ENCODE data around the gene PYCARD. TPM values are rescaled to one million over a fixed set of nuclear protein-coding genes. Genes with fewer than 3 reads are reported as not detected.

PYCARD gene
- 66.0 and 80.8 TPM in 2 replicates for total RNA-seq

DNA sequence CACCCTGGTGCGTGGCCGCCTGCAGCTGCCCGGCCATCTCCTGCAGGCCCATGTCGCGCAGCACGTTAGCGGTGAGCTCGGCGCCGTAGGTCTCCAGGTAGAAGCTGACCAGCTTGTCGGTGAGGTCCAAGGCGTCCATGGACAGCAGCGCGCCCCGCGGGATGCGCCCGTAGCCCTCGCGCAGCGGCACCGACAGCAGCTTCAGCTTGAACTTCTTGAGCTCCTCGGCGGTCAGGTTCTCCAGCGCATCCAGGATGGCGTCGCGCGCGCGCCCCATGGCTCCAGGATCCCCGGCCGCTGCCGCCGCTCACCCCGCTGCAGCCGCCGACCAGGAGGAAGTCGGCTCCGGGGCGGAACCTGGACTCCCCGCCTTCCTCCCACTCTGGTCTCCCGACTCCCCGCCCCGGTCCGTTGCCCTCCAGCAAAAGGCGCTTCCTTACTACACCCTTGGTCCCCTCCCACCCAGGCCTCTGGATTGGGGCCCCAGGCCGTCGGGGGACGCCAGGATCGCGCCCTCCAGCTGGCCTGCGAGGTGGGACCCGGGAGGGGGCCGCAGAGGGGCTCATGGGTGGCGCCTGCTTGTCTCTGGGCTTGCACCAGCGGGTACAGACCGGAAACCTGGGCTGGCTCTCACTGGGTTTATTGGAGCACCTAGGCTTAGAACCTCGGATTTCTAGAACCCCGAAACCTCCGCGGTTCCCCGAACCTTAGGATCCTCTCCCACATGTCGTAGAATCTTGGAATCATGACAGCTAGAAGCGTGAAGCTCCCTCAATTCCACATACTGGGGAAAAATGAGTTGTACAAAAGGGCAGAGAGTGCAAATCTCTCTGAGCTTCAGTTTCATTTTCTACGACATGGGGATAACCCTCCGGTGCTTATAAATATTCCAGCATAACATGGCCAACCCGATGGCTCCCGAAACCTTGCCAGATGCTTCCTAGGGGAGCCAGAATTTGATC is at the start of gene PYCARD:
Gene PYCARD (minus strand): TSS at position 347 of the 962 bp plus-strand sequence. CDS start 70 bp downstream, at position 277.

DNA sequence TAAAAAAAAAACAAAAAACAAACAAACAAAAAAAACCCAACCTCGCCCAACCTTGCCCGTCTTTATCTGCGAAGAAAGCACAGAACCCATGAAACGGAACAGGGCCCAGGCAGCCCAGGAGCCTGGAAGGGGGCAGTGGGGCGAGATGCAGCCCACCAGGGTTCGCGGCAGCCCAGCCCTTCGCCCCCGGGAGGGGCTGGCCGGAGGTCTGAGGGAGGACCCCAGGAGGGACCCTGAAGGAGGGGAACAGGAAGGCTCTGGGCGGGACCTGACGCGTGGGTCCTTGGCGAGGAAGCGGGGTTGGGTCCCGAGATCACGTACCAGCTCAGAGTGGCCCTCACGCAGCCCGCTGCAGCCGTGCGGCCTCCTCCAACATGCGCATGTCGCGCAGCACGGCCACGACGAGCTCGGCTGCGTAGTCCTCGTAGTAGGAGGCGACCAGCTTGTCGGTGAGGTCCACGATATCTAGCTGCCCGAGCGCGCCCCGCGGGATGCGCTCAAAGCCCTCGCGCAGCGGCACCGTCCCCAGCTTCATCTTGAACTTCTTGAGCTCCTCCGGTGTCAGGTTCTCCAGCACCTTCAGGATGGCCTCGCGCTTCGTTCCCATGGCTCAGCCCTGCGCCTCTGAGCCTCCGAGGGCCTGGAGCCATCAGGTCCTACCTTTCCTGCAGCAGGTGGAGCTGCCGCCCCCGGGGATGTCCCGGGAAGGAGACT is 14.0 kb upstream of the PYCARD start, which contains the start of gene PYDC1:
Gene PYDC1 (minus strand): TSS at position 714 of the 714 bp plus-strand sequence. CDS start 107 bp downstream, at position 607.

DNA sequence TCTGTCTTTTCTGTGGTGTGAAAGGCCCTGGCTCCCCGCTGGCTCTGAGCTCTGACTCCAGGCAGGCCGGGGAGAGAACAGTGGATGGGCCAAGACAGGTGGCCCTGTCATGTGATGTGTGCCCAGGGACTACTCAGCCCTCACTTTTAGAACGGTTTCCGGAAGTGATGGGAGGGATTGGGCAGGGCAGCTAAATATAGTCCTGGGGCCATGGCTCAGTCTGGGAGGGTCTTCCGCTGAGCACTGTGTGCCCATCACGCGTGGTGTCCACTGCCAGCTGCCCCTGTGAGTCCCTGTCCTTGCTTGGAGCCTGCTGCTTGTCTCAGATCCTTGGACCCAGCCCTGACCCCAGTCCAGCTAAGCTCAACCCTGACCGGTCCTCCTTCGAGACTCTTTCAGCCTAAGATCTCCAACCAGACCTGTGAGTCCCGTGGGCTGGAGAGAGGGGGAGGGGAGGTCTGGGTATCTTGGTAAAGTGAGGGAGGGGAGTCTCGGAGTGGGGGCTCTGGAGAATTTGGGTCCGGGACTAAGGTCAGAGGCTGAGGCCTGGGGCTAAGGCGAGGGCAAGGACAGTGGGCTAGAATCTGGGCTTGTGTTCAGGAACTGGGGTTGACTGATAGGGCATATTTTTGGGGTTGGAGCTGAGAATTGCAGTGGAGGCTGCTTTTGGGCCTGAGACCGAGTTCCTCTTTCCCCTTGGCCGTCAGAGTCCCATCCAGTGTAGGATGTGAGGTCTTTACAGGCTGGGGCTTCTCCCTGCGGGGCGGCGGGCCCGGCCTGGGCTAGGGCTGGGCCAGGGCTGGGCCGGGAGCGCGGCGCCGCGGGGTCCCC is 11.5 kb upstream of the PYCARD start, which contains the start of gene TRIM72:
Gene TRIM72 (plus strand): TSS at position 243 of the 831 bp plus-strand sequence. CDS start 620 bp downstream, outside the sequence.

DNA sequence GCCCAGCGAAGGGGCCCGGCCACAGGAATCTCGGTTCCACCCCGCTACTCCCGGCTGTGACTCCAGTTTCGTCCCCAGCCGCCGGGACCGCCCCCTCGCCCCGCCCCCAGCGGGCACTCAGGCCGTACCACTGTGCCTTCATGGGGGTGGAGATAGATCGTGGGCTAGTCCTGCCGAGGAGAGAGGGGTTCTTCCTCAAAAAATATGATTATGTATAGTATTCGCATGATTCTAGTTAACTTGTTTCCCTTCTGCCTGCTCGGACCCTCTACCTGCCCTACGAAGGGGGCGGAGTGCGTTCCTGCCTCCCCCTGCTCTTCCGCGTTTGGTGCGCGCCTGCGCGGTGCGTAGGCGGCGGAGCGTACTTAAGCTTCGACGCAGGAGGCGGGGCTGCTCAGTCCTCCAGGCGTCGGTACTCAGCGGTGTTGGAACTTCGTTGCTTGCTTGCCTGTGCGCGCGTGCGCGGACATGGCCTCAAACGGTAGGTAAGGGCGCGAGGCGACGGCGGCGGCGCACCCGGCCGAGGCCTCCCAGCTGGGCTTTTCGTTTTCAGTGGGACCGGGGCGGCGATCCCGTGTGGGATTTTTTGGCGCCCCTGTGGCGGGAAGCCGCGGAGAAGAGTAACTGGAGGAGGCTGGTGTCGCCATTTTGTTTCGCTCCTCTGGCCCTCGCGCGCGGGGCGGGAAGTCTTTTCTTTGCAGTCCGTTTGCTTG is 22.7 kb downstream of the PYCARD start, which contains the start of gene FUS:
Gene FUS (plus strand): TSS at position 393 of the 713 bp plus-strand sequence. CDS start 76 bp downstream, at position 469.

Other genes starting within 250 kb of the PYCARD start
- gene SETD1A, start 245.0 kb downstream of the PYCARD start, total RNA-seq = 1.9 and 2.1 TPM in 2 replicates
- gene HSD3B7, start 217.6 kb downstream of the PYCARD start, total RNA-seq = 20.3 and 28.2 TPM in 2 replicates
- gene STX1B, start 192.1 kb downstream of the PYCARD start, total RNA-seq = 0.34 and 0.76 TPM in 2 replicates
- gene STX4, start 169.2 kb downstream of the PYCARD start, total RNA-seq = 19.9 and 22.8 TPM in 2 replicates
- gene ZNF668, start 128.5 kb downstream of the PYCARD start, total RNA-seq = 4.9 and 5.2 TPM in 2 replicates
- gene ZNF646, start 128.3 kb downstream of the PYCARD start, total RNA-seq = 11.3 and 11.7 TPM in 2 replicates
- gene PRSS53, start 113.8 kb downstream of the PYCARD start, total RNA-seq = 0.33 and 0.43 TPM in 2 replicates
- gene VKORC1, start 108.0 kb downstream of the PYCARD start, total RNA-seq = 55.5 and 61.9 TPM in 2 replicates
- 9.2 and 9.5 TPM in 2 replicates for gene BCKDK, start 94.4 kb downstream of the PYCARD start, total RNA-seq
- gene KAT8, start 85.1 kb downstream of the PYCARD start, total RNA-seq = 42.3 and 42.9 TPM in 2 replicates
- not detected in 2 replicates for gene PRSS8, start 67.0 kb downstream of the PYCARD start, total RNA-seq
- 0.26 and 0.87 TPM in 2 replicates for gene PRSS36, start 52.7 kb downstream of the PYCARD start, total RNA-seq
- 32.1 and 33.1 TPM in 2 replicates for gene FUS, start 22.6 kb downstream of the PYCARD start, total RNA-seq
- not detected in 2 replicates for gene TRIM72, start 11.4 kb upstream of the PYCARD start, total RNA-seq
- gene PYDC1, start 14.4 kb upstream of the PYCARD start, total RNA-seq = not detected in 2 replicates
- not detected in 2 replicates for gene ITGAM, start 57.2 kb upstream of the PYCARD start, total RNA-seq
- gene ITGAX, start 152.4 kb upstream of the PYCARD start, total RNA-seq = 0.34 TPM in 1 of 2 replicates, not detected in the other
- not detected in 2 replicates for gene ITGAD, start 190.6 kb upstream of the PYCARD start, total RNA-seq
- not detected in 2 replicates for gene COX6A2, start 225.6 kb upstream of the PYCARD start, total RNA-seq
- under 0.01 and 0.26 TPM in 2 replicates for gene ZNF843, start 240.0 kb upstream of the PYCARD start, total RNA-seq